GM12892 (cell line): ENCODE measurements around the gene FAM200A.
"Not testable (repeated sequence)": the region's sequence is repeated elsewhere in the genome, so short reads cannot be mapped to it uniquely, and the experiment has no call there.

Experiments used
- DNase-seq: peaks from one replicate; pipeline ENCODE4 v3.0.0; 2011; ENCODE audit not compliant: insufficient read length
- FAIRE-seq: peaks from 2 replicates; lab custom pipeline; 2011; peaks lifted over from hg19 to GRCh38; lab: Jason Lieb, UNC
- POLR2A ChIP-seq: IDR thresholded peaks from 2 replicates; pipeline ENCODE4 v1.6.1; 2011; ENCODE audit warnings: low read depth, low read length, control low read depth
- POLR2AphosphoS5 ChIP-seq: IDR thresholded peaks from 2 replicates; pipeline ENCODE4 v1.6.1; 2011; ENCODE audit warnings: low read depth, low read length, control low read depth
- TAF1 ChIP-seq: IDR thresholded peaks from 2 replicates; pipeline ENCODE4 v1.6.1; 2011; ENCODE audit warnings: low read depth, mild to moderate bottlenecking, control low read depth, low read length, borderline replicate concordance

The FAM200A gene

DNA sequence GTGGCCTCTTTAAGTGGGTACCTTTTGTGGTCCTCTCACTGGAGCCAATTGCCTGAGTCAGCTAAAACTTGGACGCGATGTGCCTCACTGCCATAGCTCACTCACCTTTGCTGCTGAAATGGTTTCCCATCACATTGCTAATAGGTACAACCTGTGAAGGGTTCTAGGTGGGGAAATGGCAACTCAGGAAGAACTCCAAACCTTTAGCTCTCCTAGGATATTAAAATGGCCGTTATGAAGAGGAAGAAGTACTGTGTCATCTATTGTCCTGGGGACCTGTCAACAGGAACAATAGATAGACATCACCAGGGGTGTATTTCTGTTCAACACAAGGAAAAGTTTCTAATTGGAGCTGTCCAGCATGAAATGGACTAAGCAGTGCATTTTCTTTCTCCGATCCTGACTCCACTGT lies 5.3 kb upstream of the FAM200A start:
- FAIRE-seq (peak; percentile 42), DNase-seq (no peak)
- no peak for TF ChIP-seq POLR2A
- TF ChIP-seq TAF1 = no peak

GRCh38 chr7:99554939-99555338 lies 3.0 kb upstream of the FAM200A start:
- FAIRE-seq (no peak), DNase-seq (no peak)
- TF ChIP-seq POLR2AphosphoS5 = no peak
- no peak for TF ChIP-seq TAF1
- no peak for TF ChIP-seq POLR2A

- no peak for FAIRE-seq
- TF ChIP-seq POLR2AphosphoS5 = no peak
- TF ChIP-seq TAF1 = no peak
- DNase-seq = no peak
These were observed 1.1 kb upstream of the FAM200A start for GRCh38 chr7:99553039-99553438.

DNA sequence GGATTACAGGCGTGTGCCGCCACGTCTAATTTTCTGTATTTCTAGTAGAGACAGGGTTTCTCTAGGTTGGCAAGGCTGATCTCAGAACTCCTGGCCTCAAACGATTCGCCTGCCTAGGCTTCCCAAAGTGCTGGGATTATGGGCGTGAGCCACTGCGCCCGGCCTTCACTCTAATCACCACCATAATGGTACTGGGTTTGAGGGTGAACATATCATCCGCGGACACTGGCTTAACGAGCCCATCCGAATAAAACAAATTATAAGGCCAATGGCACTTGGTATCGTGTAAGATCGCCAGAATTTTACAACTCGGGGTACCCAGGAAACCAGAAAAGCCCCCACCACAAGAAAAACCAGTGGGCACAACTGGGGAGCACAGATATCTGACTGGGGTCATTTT lies 580 bp downstream of the FAM200A start:
- DNase-seq (no peak), FAIRE-seq (no peak)
- TF ChIP-seq TAF1 (no peak), POLR2A (no peak), POLR2AphosphoS5 (no peak)

GRCh38 chr7:99549545-99549944 lies 2.4 kb downstream of the FAM200A start:
- not testable (repeated sequence) for FAIRE-seq

DNA sequence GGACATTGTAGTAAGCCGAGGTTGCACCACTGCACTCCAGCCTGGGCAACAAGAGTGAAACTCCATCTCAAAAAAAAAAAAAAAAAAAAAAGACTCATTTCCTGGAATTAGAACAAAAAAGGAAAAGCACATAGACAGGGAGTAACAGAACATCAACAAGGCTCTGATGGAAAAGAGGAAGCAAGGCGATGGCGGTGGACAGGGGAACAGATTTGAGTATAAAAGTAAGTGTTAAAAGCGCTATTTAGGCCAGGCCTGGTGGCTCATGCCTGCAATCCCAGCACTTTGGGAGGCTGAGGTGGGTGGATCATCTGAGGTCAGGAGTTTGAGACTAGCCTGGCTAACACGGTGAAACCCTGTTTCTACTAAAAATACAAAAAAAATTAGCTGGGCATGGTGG lies 6.6 kb downstream of the FAM200A start:
- FAIRE-seq, DNase-seq: not testable (repeated sequence)

More at GRCh38 chr7:99549545-99549944, 2.4 kb downstream of the FAM200A start:
- DNase-seq = not testable (repeated sequence)

- no peak for FAIRE-seq
- DNase-seq = no peak
- no peak for TF ChIP-seq POLR2AphosphoS5
- TF ChIP-seq POLR2A = no peak
- TF ChIP-seq TAF1 = no peak
These were observed 8.0 kb downstream of the FAM200A start for GRCh38 chr7:99543916-99544315.

DNA sequence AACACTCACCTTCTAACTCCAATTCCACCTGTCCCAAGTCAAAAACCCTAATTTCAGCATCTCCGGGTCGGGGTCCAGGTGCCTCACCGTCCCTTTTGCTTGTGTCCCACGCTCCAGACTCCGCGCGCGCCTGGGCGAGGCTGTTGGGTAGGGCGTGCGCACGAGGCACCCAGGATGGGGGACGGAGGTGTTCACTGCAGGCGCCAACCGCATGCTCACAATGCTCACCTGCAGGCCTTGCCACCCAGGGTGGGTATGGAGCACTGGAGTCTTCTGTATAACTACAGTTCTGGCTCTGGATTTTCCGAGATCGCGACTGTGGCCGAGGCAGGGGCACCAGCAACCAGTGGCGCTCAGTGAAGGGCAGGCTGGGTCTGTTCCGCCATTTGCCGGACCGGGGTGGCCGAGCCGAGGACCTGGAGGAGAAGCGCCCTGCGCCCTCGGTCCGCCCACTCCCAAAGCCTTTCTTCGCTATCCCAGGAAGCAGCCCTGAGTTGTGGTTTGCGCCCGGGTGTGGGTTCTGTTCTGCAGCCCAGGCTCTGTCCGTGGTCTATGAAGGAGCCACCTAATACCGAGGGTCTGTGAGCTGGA lies 8.7 kb downstream of the FAM200A start:
- TF ChIP-seq POLR2A (no peak), TAF1 (no peak), POLR2AphosphoS5 (no peak)
- FAIRE-seq = no peak
- DNase-seq = no peak

- FAIRE-seq (no peak), DNase-seq (no peak)
- TF ChIP-seq POLR2A (no peak), POLR2AphosphoS5 (no peak)
These were observed 10.7 kb downstream of the FAM200A start for GRCh38 chr7:99541212-99541611.

- FAIRE-seq (no peak), DNase-seq (no peak)
- TF ChIP-seq POLR2AphosphoS5 (no peak), POLR2A (no peak), TAF1 (no peak)
These were observed 11.4 kb downstream of the FAM200A start for GRCh38 chr7:99540542-99540941.

GRCh38 chr7:99539213-99539811 lies 12.6 kb downstream of the FAM200A start:
- no peak for DNase-seq
- TF ChIP-seq TAF1 = no peak
- no peak for TF ChIP-seq POLR2A
- no peak for TF ChIP-seq POLR2AphosphoS5
- no peak for FAIRE-seq

GRCh38 chr7:99535667-99536066 lies 16.2 kb downstream of the FAM200A start:
- no peak for FAIRE-seq
- DNase-seq = no peak
- no peak for TF ChIP-seq POLR2AphosphoS5
- no peak for TF ChIP-seq POLR2A
- no peak for TF ChIP-seq TAF1

DNA sequence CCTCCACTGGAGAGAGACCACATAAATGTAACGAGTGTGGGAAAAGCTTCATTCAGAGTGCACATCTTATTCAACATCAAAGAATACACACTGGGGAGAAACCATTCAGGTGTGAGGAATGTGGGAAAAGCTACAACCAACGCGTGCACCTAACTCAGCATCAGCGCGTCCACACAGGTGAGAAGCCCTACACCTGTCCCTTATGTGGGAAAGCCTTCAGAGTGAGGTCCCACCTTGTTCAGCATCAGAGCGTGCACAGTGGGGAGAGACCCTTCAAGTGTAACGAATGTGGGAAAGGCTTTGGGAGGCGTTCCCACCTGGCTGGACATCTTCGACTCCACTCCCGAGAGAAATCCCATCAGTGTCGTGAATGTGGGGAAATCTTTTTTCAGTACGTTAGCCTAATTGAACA lies 20.6 kb downstream of the FAM200A start:
- no peak for TF ChIP-seq POLR2AphosphoS5
- FAIRE-seq (no peak), DNase-seq (no peak)
